Osteocyte (in vitro differentiated cells): ENCODE data around the gene KIF17. TPM values are rescaled to one million over a fixed set of nuclear protein-coding genes. Genes with fewer than 3 reads are reported as not detected.

ENCODE experiments used
- DNase-seq: peaks from one replicate; pipeline ENCODE4 v3.0.0; 2021; ENCODE audit warnings: mixed read lengths; ENCODE audit not compliant: unreplicated experiment; ENCODE audit errors: extremely low spot score
- H3K27ac Mint-ChIP-seq: one replicate; pipeline ENCODE4 v1.8.0; 2021; ENCODE audit warnings: mild to moderate bottlenecking, mixed read lengths; ENCODE audit not compliant: unreplicated experiment
- H3K27me3 Mint-ChIP-seq: one replicate; pipeline ENCODE4 v1.8.0; 2021; ENCODE audit warnings: mixed read lengths; ENCODE audit not compliant: unreplicated experiment
- H3K36me3 Mint-ChIP-seq: one replicate; pipeline ENCODE4 v1.8.0; 2021; ENCODE audit warnings: mixed read lengths; ENCODE audit not compliant: unreplicated experiment
- H3K4me1 Mint-ChIP-seq: one replicate; pipeline ENCODE4 v1.8.0; 2021; ENCODE audit warnings: mixed read lengths; ENCODE audit not compliant: unreplicated experiment
- H3K4me3 Mint-ChIP-seq: one replicate; pipeline ENCODE4 v1.8.0; 2021; ENCODE audit warnings: mild to moderate bottlenecking, moderate library complexity, mixed read lengths; ENCODE audit not compliant: unreplicated experiment
- H3K9me3 Mint-ChIP-seq: one replicate; pipeline ENCODE4 v1.8.0; 2021; ENCODE audit warnings: mixed read lengths; ENCODE audit not compliant: unreplicated experiment
- CTCF ChIP-seq: fragments of 200-600 bp; sonication (generic); IDR thresholded peaks from 2 replicates; pipeline ENCODE4 v1.5.0; 2021; ENCODE audit warnings: antibody characterized with exemption, mild to moderate bottlenecking, moderate library complexity
- total RNA-seq: library from RNA; stranded (reverse); gene quantifications from 2 replicates; pipeline ENCODE4 v1.2.1, GENCODE V29; 2021

The KIF17 gene
- total RNA-seq, 1 donor from 2014 or later, result 0.11 TPM

GRCh38 chr1:20660847-20661206 is 57.0 kb downstream of the KIF17 start:
- H3K4me1 Mint-ChIP-seq, result peaks cover 29% of the 10 kb centered on the region
- TF ChIP-seq CTCF, result no peak
- no peak for DNase-seq
- no peaks in the 10 kb centered on the region for H3K9me3 Mint-ChIP-seq
- peaks cover 22% of the 10 kb centered on the region for H3K36me3 Mint-ChIP-seq
- peak overlapping the region; percentile 99 for H3K4me3 Mint-ChIP-seq
- H3K27ac Mint-ChIP-seq, result peak overlapping the region; percentile 91
- no peaks in the 10 kb centered on the region for H3K27me3 Mint-ChIP-seq

- no peak for DNase-seq
- Mint-ChIP-seq H3K27ac (peak overlapping the region; percentile 91), H3K4me1 (peaks cover 29% of the 10 kb centered on the region), H3K4me3 (peak overlapping the region; percentile 99), H3K9me3 (no peaks in the 10 kb centered on the region), H3K36me3 (peaks cover 25% of the 10 kb centered on the region), H3K27me3 (no peaks in the 10 kb centered on the region)
- TF ChIP-seq CTCF, result no peak
Observed at GRCh38 chr1:20660363-20660762, 57.4 kb downstream of the KIF17 start.

GRCh38 chr1:20658166-20658915 is 59.5 kb downstream of the KIF17 start:
- Mint-ChIP-seq H3K4me3 (no peak overlapping the region), H3K36me3 (peaks cover 40% of the 10 kb centered on the region), H3K27me3 (no peaks in the 10 kb centered on the region), H3K27ac (no peak overlapping the region), H3K9me3 (no peaks in the 10 kb centered on the region), H3K4me1 (peaks cover 29% of the 10 kb centered on the region)
- no peak for DNase-seq
- TF ChIP-seq CTCF, result no peak

GRCh38 chr1:20657024-20657423 is 60.8 kb downstream of the KIF17 start:
- H3K4me1 Mint-ChIP-seq, result peaks cover 22% of the 10 kb centered on the region
- H3K9me3 Mint-ChIP-seq, result no peaks in the 10 kb centered on the region
- H3K36me3 Mint-ChIP-seq, result peaks cover 52% of the 10 kb centered on the region
- no peak for TF ChIP-seq CTCF
- no peak overlapping the region for H3K4me3 Mint-ChIP-seq
- DNase-seq, result no peak
- H3K27me3 Mint-ChIP-seq, result no peaks in the 10 kb centered on the region
- no peak overlapping the region for H3K27ac Mint-ChIP-seq

- no peaks in the 10 kb centered on the region for H3K27me3 Mint-ChIP-seq
- H3K27ac Mint-ChIP-seq, result no peak overlapping the region
- no peak for TF ChIP-seq CTCF
- H3K4me3 Mint-ChIP-seq, result no peak overlapping the region
- DNase-seq, result no peak
- H3K36me3 Mint-ChIP-seq, result peaks cover 65% of the 10 kb centered on the region
- peaks cover under 1% of the 10 kb centered on the region for H3K4me1 Mint-ChIP-seq
- H3K9me3 Mint-ChIP-seq, result no peaks in the 10 kb centered on the region
Observed at GRCh38 chr1:20654104-20654690, 63.6 kb downstream of the KIF17 start.
